ENCODE data around the gene RBM17.
A peak's percentile ranks its signal among the peaks of the same experiment; 100 is the strongest.
"Not testable (repeated sequence)": the region's sequence is repeated elsewhere in the genome, so short reads cannot be mapped to it uniquely, and the experiment has no call there.

Gene RBM17

DNA sequence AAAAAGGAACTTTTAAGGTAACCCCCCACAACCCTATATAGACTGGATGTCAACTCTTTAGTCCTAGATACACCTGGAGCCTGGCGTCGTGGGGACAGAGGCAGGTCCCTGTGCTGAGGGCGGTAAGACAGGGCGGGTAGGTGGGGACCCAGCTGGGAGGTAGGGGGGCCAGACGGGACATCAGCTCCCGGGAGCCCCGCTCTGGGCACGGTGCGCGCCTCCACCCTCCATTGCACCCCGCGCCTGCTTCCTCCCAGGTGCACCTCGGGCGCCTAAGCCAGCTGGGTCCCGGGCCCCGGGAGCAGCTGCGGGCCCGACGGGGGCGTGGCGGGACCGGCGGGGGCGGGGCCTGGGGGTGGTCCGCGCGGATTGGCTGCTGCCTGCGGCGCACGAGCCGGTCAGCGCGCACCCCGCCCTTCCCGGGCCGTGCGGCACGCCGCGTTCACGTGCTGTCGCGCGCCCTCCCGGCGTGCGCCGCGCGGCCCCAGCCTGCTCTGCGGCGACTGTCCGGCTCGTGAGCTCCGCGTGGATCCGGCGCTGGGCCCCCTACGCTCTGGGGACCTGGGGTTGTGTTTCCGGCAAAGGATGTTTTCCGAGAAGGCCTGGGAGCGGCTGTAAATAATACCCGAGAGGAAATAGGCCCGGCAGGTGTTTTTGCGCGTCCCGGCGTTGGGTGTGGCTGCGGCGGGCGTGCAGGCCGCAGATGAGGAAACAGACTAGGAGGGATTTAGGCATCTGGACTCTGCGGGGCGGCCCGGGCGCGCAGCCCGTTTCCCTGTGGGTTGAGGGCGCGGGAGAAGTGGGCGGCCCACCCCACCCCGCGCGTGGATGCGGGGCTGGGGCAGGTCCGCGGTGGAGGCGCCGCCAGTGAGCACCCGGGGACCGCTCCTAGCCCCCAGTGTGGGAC is 74.8 kb downstream of the RBM17 start:
- peak; percentile 92 for DNase-seq

DNA sequence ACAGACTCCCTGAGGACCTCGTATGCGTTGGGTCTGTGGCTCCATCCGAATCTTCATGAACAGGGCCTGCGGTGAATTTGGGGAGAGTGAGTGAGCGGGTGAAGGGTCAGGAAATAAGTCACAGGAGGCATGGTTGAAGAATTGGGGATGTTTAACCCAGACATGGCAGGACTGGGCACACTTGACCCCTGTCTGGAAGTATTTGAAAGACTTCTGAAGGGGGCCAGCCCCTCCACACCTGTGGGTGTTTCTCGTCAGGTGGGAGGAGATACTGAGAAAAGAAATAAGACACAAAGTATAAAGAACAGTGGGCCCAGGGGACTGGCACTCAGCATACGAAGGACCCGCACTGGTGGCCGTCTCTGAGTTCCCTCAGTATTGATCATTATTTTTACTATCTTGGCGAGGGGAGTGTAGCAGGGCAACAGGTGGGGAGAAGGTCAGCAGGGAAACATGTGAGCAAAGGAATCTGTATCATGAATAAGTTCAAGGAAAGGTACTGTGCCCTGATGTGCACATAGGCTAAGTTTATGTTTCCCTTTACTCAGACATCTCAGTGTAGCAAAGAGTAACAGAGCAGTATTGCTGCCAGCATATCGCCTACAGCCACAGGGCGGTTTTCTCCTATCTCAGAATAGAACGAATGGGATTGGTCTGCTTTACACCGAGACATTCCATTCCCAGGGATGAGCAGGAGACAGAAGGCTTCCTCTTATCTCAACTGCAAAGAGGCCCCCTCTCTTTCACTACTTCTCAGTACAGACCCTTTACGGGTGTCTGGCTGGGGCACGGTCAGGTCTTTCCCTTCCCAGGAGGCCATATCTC is 75.6 kb downstream of the RBM17 start:
- DNase-seq, result peak; percentile 69

DNA sequence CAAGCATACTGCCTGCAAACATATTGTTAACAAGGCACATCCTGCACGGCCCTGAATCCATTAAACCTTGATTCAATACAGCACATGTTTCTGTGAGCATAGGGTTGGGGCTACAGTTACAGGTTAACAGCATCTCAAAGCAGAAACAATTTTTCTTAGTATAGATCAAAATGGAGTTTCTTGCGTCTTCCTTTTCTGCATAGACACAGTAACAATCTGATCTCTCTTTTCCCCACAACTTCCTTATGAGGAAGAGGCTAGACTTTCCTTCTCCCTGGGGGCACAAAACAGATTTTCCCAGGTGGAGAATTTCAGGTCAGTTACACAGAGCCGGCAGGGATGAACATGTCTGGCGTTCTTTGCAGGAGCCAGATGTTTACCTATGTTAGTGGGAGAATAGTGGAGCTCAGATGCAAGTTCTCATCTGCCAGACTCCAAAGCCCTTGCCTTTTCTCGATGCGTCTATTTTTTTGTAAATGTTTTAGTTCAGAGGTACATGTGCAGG is 76.4 kb downstream of the RBM17 start:
- no peak for DNase-seq

DNA sequence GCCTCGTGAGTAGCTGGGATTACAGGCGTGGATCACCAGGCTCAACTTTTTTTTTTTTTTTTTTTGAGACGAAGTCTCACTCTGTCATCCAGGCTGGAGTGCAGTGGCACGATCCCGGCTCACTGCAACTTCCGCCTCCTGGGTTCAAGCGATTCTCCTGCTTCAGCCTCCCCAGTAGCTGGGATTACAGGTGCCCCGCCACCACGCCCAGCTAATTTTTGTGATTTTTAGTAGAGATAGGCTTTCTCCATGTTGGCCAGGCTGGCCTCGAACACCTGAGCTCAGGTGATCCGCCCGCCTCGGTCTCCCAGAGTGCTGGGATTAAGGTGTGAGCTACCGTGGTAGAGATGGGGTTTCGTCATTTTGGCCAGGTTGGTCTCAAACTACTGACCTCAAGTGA is 77.1 kb downstream of the RBM17 start:
- not testable (repeated sequence) for DNase-seq
